ENCODE data around the gene LRRC75A. TPM values are rescaled to one million over a fixed set of nuclear protein-coding genes. Genes with fewer than 3 reads are reported as not detected.

LRRC75A gene
- total RNA-seq, 1 experiment from 2014 or later = 22.9 TPM

- no peak for TF ChIP-seq STAT6 (CRISPR knock-in tag; conservative IDR thresholded peaks at IDR 0.05; ENCODE audit: low read depth)
- TF ChIP-seq ZNF281 (CRISPR knock-in tag; IDR thresholded peaks at IDR 0.05) = no peak
Observed at GRCh38 chr17:16475179-16475704, 16.8 kb downstream of the LRRC75A start (continued).

GRCh38 chr17:16474012-16474725 is 17.8 kb downstream of the LRRC75A start:
- H3K27me3 Mint-ChIP-seq (ENCODE audit: low read depth) = no peaks in the 10 kb centered on the region
- ChIA-PET CTCF (interaction anchor here (1.2 to 1.8 kb wide), 2 partner anchors 47 to 51 kb away, joined by 3 to 5 read pairs; no protein-coding TSS in a partner anchor), POLR2A (no interaction called here)
- TF ChIP-seq ZBTB43 (CRISPR knock-in tag; IDR thresholded peaks at IDR 0.05) = no peak
- TF ChIP-seq NR3C1 (CRISPR knock-in tag; conservative IDR thresholded peaks at IDR 0.05; ENCODE audit: low read depth) = no peak
- TF ChIP-seq SP1 (CRISPR knock-in tag; conservative IDR thresholded peaks at IDR 0.05) = no peak
- TF ChIP-seq ZNF219 (CRISPR knock-in tag; IDR thresholded peaks at IDR 0.05; ENCODE audit: borderline replicate concordance) = no peak
- no peak for TF ChIP-seq TP53 (CRISPR knock-in tag; IDR thresholded peaks at IDR 0.05)
- TF ChIP-seq ZNF512 (CRISPR knock-in tag; IDR thresholded peaks at IDR 0.05; ENCODE audit: borderline replicate concordance) = no peak
- TF ChIP-seq MLX (CRISPR knock-in tag; IDR thresholded peaks at IDR 0.05) = no peak
- no peak for TF ChIP-seq ZNF317 (CRISPR knock-in tag; IDR thresholded peaks at IDR 0.05; ENCODE audit: borderline replicate concordance, low read depth)
- no peak for TF ChIP-seq ZNF423 (CRISPR knock-in tag; IDR thresholded peaks at IDR 0.05)
- TF ChIP-seq PRDM15 (CRISPR knock-in tag; IDR thresholded peaks at IDR 0.05) = no peak
- no peak for TF ChIP-seq RORB (CRISPR knock-in tag; IDR thresholded peaks at IDR 0.05)
- TF ChIP-seq ATF2 (CRISPR knock-in tag; IDR thresholded peaks at IDR 0.05; ENCODE audit: borderline replicate concordance, low read depth) = no peak
- H3K36me3 Mint-ChIP-seq = no peaks in the 10 kb centered on the region; the same call in 1 of the 2 replicates
- no peak overlapping the region for H3K4me3 Mint-ChIP-seq
- DNase-seq (ENCODE audit: low spot score) (no peak), ATAC-seq (peak; percentile 26)
- H3K9me3 Mint-ChIP-seq = no peaks in the 10 kb centered on the region
- peaks cover 62% of the 10 kb centered on the region for H3K4me1 Mint-ChIP-seq
- peak overlapping the region; percentile 28; the same call in 1 of the 2 replicates for H3K27ac Mint-ChIP-seq
